ENCODE data around the gene DACT1. TPM values are rescaled to one million over a fixed set of nuclear protein-coding genes. Genes with fewer than 3 reads are reported as not detected.

Gene DACT1
- total RNA-seq, 1 donor, result 75.6 TPM

GRCh38 chr14:58697266-58697929 is 59.6 kb downstream of the DACT1 start:
- H3K27ac ChIP-seq (ENCODE audit: low read depth, low read length), result no peak overlapping the region
- no peaks in the 10 kb centered on the region for H3K9me3 ChIP-seq (ENCODE audit: low read depth, low read length)
- no peaks in the 10 kb centered on the region for H3K79me2 ChIP-seq (ENCODE audit: insufficient read depth, low read length)
- H3K4me3 ChIP-seq (ENCODE audit: insufficient read depth, low read length), result no peak overlapping the region
- H2AFZ ChIP-seq (ENCODE audit: low read length), result no peak overlapping the region
- H3K4me1 ChIP-seq (ENCODE audit: insufficient read depth, low read length), result no peaks in the 10 kb centered on the region
- no peaks in the 10 kb centered on the region for H3K36me3 ChIP-seq (ENCODE audit: insufficient read depth, low read length)
- H3K4me2 ChIP-seq (ENCODE audit: insufficient read depth, low read length), result no peak overlapping the region
- no peak for DNase-seq (ENCODE audit: insufficient read length, low spot score, missing footprints)
- TF ChIP-seq, protein P1, sequence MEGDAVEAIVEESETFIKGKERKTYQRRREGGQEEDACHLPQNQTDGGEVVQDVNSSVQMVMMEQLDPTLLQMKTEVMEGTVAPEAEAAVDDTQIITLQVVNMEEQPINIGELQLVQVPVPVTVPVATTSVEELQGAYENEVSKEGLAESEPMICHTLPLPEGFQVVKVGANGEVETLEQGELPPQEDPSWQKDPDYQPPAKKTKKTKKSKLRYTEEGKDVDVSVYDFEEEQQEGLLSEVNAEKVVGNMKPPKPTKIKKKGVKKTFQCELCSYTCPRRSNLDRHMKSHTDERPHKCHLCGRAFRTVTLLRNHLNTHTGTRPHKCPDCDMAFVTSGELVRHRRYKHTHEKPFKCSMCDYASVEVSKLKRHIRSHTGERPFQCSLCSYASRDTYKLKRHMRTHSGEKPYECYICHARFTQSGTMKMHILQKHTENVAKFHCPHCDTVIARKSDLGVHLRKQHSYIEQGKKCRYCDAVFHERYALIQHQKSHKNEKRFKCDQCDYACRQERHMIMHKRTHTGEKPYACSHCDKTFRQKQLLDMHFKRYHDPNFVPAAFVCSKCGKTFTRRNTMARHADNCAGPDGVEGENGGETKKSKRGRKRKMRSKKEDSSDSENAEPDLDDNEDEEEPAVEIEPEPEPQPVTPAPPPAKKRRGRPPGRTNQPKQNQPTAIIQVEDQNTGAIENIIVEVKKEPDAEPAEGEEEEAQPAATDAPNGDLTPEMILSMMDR (IDR thresholded peaks at IDR 0.05; ENCODE audit: extremely low read depth, low read depth, low read length), result no peak
- no peaks in the 10 kb centered on the region for H4K20me1 ChIP-seq (ENCODE audit: insufficient read depth, low read length)
- no peaks in the 10 kb centered on the region for H3K27me3 ChIP-seq (ENCODE audit: insufficient read depth, low read length)

Other genes starting within 250 kb of the DACT1 start
- gene TOMM20L, start 242.0 kb upstream of the DACT1 start, total RNA-seq, result not detected in 2 replicates
- 18.1 and 24.2 TPM in 2 replicates for gene TIMM9, start 210.4 kb upstream of the DACT1 start, total RNA-seq
- gene KIAA0586, start 210.2 kb upstream of the DACT1 start, total RNA-seq, result 17.7 and 19.7 TPM in 2 replicates

All from osteoblast (primary cell).